ENCODE data around the gene DCC. TPM values are rescaled to one million over a fixed set of nuclear protein-coding genes. Genes with fewer than 3 reads are reported as not detected.

DCC gene
- total and polyA plus RNA-seq, 2 experiments from 2014 or later, result 0.27 to 0.38 TPM

GRCh38 chr18:52342456-52342855 is 2.5 kb downstream of the DCC start:
- TF ChIP-seq, protein P1, sequence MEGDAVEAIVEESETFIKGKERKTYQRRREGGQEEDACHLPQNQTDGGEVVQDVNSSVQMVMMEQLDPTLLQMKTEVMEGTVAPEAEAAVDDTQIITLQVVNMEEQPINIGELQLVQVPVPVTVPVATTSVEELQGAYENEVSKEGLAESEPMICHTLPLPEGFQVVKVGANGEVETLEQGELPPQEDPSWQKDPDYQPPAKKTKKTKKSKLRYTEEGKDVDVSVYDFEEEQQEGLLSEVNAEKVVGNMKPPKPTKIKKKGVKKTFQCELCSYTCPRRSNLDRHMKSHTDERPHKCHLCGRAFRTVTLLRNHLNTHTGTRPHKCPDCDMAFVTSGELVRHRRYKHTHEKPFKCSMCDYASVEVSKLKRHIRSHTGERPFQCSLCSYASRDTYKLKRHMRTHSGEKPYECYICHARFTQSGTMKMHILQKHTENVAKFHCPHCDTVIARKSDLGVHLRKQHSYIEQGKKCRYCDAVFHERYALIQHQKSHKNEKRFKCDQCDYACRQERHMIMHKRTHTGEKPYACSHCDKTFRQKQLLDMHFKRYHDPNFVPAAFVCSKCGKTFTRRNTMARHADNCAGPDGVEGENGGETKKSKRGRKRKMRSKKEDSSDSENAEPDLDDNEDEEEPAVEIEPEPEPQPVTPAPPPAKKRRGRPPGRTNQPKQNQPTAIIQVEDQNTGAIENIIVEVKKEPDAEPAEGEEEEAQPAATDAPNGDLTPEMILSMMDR (IDR thresholded peaks at IDR 0.05; ENCODE audit: low read depth, low read length), result no peak
- no peak overlapping the region for H3K27ac ChIP-seq
- no peaks in the 10 kb centered on the region for H3K36me3 ChIP-seq
- DNase-seq (ENCODE audit: low read depth in 1 of 2, low spot score in 1 of 2), result no peak
- peaks cover 7% of the 10 kb centered on the region for H3K4me1 ChIP-seq (ENCODE audit: low read depth)
- H3K4me3 ChIP-seq, result peak overlapping the region; percentile 31
- no peaks in the 10 kb centered on the region for H3K9me3 ChIP-seq (ENCODE audit: low read depth)
- peaks cover 53% of the 10 kb centered on the region for H3K27me3 ChIP-seq

GRCh38 chr18:52343138-52343537 is 3.1 kb downstream of the DCC start:
- no peaks in the 10 kb centered on the region for H3K36me3 ChIP-seq
- no peak overlapping the region for H3K4me3 ChIP-seq
- peaks cover 7% of the 10 kb centered on the region for H3K4me1 ChIP-seq (ENCODE audit: low read depth)
- TF ChIP-seq, protein P1 (IDR thresholded peaks at IDR 0.05; ENCODE audit: low read depth, low read length), result no peak
- no peaks in the 10 kb centered on the region for H3K9me3 ChIP-seq (ENCODE audit: low read depth)
- H3K27me3 ChIP-seq, result peaks cover 49% of the 10 kb centered on the region
- H3K27ac ChIP-seq, result no peak overlapping the region
- DNase-seq (ENCODE audit: low read depth in 1 of 2, low spot score in 1 of 2), result peak in 1 of 2 donors; percentile 51

DNA sequence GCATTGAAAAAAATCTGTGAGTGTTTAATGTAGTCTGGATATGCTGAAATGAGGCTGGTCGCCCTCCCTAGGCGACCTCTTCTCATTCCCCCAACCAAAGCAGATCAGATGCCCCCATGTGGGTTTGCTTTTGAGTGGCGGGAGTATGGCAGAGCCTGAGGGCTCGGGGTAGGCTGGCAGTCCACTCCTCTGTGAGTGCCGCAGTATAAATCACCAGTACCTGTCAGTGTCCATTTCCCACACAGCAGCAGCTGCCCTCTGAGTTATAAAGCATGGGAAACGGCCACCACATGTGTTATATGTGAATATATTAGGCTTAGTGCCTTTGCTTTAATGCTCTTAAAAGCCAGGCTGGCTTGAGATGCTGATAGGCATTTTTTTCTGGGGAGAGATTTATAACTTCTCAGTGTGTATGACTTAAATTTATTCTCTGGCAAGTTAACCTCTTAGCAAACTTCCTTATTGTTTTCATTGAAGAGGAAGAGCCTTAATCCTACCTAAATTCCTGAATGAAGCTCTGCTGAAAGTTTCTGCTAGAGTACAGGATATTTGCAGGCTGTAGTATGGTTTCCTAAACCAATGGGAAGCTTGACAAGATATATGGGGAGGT is 3.8 kb downstream of the DCC start:
- H3K27ac ChIP-seq, result no peak overlapping the region
- TF ChIP-seq, protein P1 (IDR thresholded peaks at IDR 0.05; ENCODE audit: low read depth, low read length), result no peak
- no peaks in the 10 kb centered on the region for H3K36me3 ChIP-seq
- H3K9me3 ChIP-seq (ENCODE audit: low read depth), result no peaks in the 10 kb centered on the region
- no peak overlapping the region for H3K4me3 ChIP-seq
- H3K4me1 ChIP-seq (ENCODE audit: low read depth), result peaks cover 7% of the 10 kb centered on the region
- peaks cover 42% of the 10 kb centered on the region for H3K27me3 ChIP-seq
- no peak for DNase-seq (ENCODE audit: low read depth in 1 of 2, low spot score in 1 of 2)

GRCh38 chr18:52344881-52345280 is 4.9 kb downstream of the DCC start:
- DNase-seq (ENCODE audit: low read depth in 1 of 2, low spot score in 1 of 2), result no peak
- H3K4me3 ChIP-seq, result no peak overlapping the region
- peaks cover 31% of the 10 kb centered on the region for H3K27me3 ChIP-seq
- TF ChIP-seq, protein P1 (IDR thresholded peaks at IDR 0.05; ENCODE audit: low read depth, low read length), result no peak
- H3K27ac ChIP-seq, result no peak overlapping the region
- no peaks in the 10 kb centered on the region for H3K36me3 ChIP-seq
- no peaks in the 10 kb centered on the region for H3K9me3 ChIP-seq (ENCODE audit: low read depth)
- peaks cover 7% of the 10 kb centered on the region for H3K4me1 ChIP-seq (ENCODE audit: low read depth)

- H3K27me3 ChIP-seq, result peaks cover 26% of the 10 kb centered on the region
- H3K4me3 ChIP-seq, result no peak overlapping the region
- no peak overlapping the region for H3K27ac ChIP-seq
- TF ChIP-seq, protein P1 (IDR thresholded peaks at IDR 0.05; ENCODE audit: low read depth, low read length), result no peak
- no peak for DNase-seq (ENCODE audit: low read depth in 1 of 2, low spot score in 1 of 2)
- peaks cover 4% of the 10 kb centered on the region for H3K4me1 ChIP-seq (ENCODE audit: low read depth)
- no peaks in the 10 kb centered on the region for H3K36me3 ChIP-seq
- H3K9me3 ChIP-seq (ENCODE audit: low read depth), result no peaks in the 10 kb centered on the region
Measured at GRCh38 chr18:52345428-52345827, 5.4 kb downstream of the DCC start.
